Activated naive CD8-positive, alpha-beta T cell (primary cell): ENCODE measurements around the gene SLC25A47.
A peak's percentile ranks its signal among the peaks of the same experiment; 100 is the strongest.
"Not testable (repeated sequence)": the region's sequence is repeated elsewhere in the genome, so short reads cannot be mapped to it uniquely, and the experiment has no call there.

Experiments
- H3K27ac Mint-ChIP-seq: one replicate; pipeline ENCODE4 v1.8.0; 2021; ENCODE audit warnings: mixed read lengths
- H3K27me3 Mint-ChIP-seq: one replicate; pipeline ENCODE4 v1.8.0; 2021; ENCODE audit warnings: mixed read lengths
- H3K36me3 Mint-ChIP-seq: one replicate; pipeline ENCODE4 v1.8.0; 2021; ENCODE audit warnings: mixed read lengths
- H3K4me1 Mint-ChIP-seq: one replicate; pipeline ENCODE4 v1.8.0; 2021; ENCODE audit warnings: low read depth, mixed read lengths
- H3K4me3 Mint-ChIP-seq: one replicate; pipeline ENCODE4 v1.8.0; 2021; ENCODE audit warnings: mild to moderate bottlenecking, mixed read lengths
- H3K9me3 Mint-ChIP-seq: one replicate; pipeline ENCODE4 v1.8.0; 2021; ENCODE audit warnings: low read depth, mixed read lengths

Gene SLC25A47

GRCh38 chr14:100323121-100323941 lies at the start of gene SLC25A47:
Gene SLC25A47 (plus strand): TSS chr14:100323339. CDS start chr14:100323415, 76 bp downstream.
- Mint-ChIP-seq H3K4me3 (no peak within 1 kb of the TSS), H3K4me1 (no peaks in the 10 kb centered on the region), H3K27me3 (no peaks in the 10 kb centered on the region), H3K27ac (no peak within 1 kb of the TSS), H3K36me3 (no peaks in the 10 kb centered on the region), H3K9me3 (no peaks in the 10 kb centered on the region)

GRCh38 chr14:100274250-100274649 lies 48.9 kb upstream of the SLC25A47 start:
- H3K9me3 Mint-ChIP-seq = no peaks in the 10 kb centered on the region
- no peak overlapping the region for H3K4me3 Mint-ChIP-seq
- H3K36me3 Mint-ChIP-seq = no peaks in the 10 kb centered on the region
- H3K27ac Mint-ChIP-seq = peak overlapping the region; percentile 76
- H3K4me1 Mint-ChIP-seq = peaks cover 69% of the 10 kb centered on the region
- no peaks in the 10 kb centered on the region for H3K27me3 Mint-ChIP-seq

- Mint-ChIP-seq H3K27ac (peak overlapping the region; percentile 76), H3K9me3 (no peaks in the 10 kb centered on the region), H3K27me3 (no peaks in the 10 kb centered on the region), H3K4me3 (no peak overlapping the region), H3K4me1 (peaks cover 72% of the 10 kb centered on the region), H3K36me3 (no peaks in the 10 kb centered on the region)
Measured at GRCh38 chr14:100275214-100275613, 47.9 kb upstream of the SLC25A47 start.

- no peaks in the 10 kb centered on the region for H3K9me3 Mint-ChIP-seq
- H3K4me1 Mint-ChIP-seq = peaks cover 56% of the 10 kb centered on the region
- no peak overlapping the region for H3K4me3 Mint-ChIP-seq
- H3K27ac Mint-ChIP-seq = peak overlapping the region; percentile 51
- H3K36me3 Mint-ChIP-seq = no peaks in the 10 kb centered on the region
- H3K27me3 Mint-ChIP-seq = no peaks in the 10 kb centered on the region
Measured at GRCh38 chr14:100278702-100279101, 44.4 kb upstream of the SLC25A47 start.

GRCh38 chr14:100279133-100279532 lies 44.0 kb upstream of the SLC25A47 start:
- Mint-ChIP-seq H3K4me1 (peaks cover 55% of the 10 kb centered on the region), H3K27ac (peak overlapping the region; percentile 51), H3K4me3 (no peak overlapping the region), H3K27me3 (no peaks in the 10 kb centered on the region), H3K36me3 (no peaks in the 10 kb centered on the region), H3K9me3 (no peaks in the 10 kb centered on the region)

GRCh38 chr14:100279563-100279962 lies 43.6 kb upstream of the SLC25A47 start:
- H3K27ac Mint-ChIP-seq = peak overlapping the region; percentile 84
- H3K27me3 Mint-ChIP-seq = no peaks in the 10 kb centered on the region
- no peaks in the 10 kb centered on the region for H3K9me3 Mint-ChIP-seq
- H3K36me3 Mint-ChIP-seq = no peaks in the 10 kb centered on the region
- no peak overlapping the region for H3K4me3 Mint-ChIP-seq
- H3K4me1 Mint-ChIP-seq = peaks cover 54% of the 10 kb centered on the region

- Mint-ChIP-seq H3K9me3 (no peaks in the 10 kb centered on the region), H3K4me1 (peaks cover 40% of the 10 kb centered on the region), H3K27me3 (no peaks in the 10 kb centered on the region), H3K4me3 (no peak overlapping the region), H3K27ac (peak overlapping the region; percentile 50), H3K36me3 (no peaks in the 10 kb centered on the region)
Measured at GRCh38 chr14:100281286-100282082, 41.7 kb upstream of the SLC25A47 start.

- Mint-ChIP-seq H3K4me3 (no peak overlapping the region), H3K9me3 (no peaks in the 10 kb centered on the region), H3K4me1 (peaks cover 37% of the 10 kb centered on the region), H3K27ac (peak overlapping the region; percentile 50), H3K27me3 (no peaks in the 10 kb centered on the region), H3K36me3 (no peaks in the 10 kb centered on the region)
Measured at GRCh38 chr14:100282083-100282350, 41.1 kb upstream of the SLC25A47 start.

- H3K4me1 Mint-ChIP-seq = peaks cover 28% of the 10 kb centered on the region
- no peak overlapping the region for H3K4me3 Mint-ChIP-seq
- H3K36me3 Mint-ChIP-seq = no peaks in the 10 kb centered on the region
- peak overlapping the region; percentile 54 for H3K27ac Mint-ChIP-seq
- no peaks in the 10 kb centered on the region for H3K9me3 Mint-ChIP-seq
- H3K27me3 Mint-ChIP-seq = no peaks in the 10 kb centered on the region
Measured at GRCh38 chr14:100282766-100283419, 40.2 kb upstream of the SLC25A47 start.

GRCh38 chr14:100283436-100283835 lies 39.7 kb upstream of the SLC25A47 start:
- Mint-ChIP-seq H3K4me1 (peaks cover 24% of the 10 kb centered on the region), H3K27ac (peak overlapping the region; percentile 54)
- not testable (repeated sequence) for H3K9me3 Mint-ChIP-seq, H3K27me3 Mint-ChIP-seq, H3K4me3 Mint-ChIP-seq, H3K36me3 Mint-ChIP-seq

- Mint-ChIP-seq H3K36me3 (no peaks in the 10 kb centered on the region), H3K9me3 (no peaks in the 10 kb centered on the region), H3K4me1 (peaks cover 17% of the 10 kb centered on the region), H3K4me3 (peak overlapping the region; percentile 54), H3K27ac (peak overlapping the region; percentile 76), H3K27me3 (no peaks in the 10 kb centered on the region)
Measured at GRCh38 chr14:100283984-100284881, 38.9 kb upstream of the SLC25A47 start.

GRCh38 chr14:100285021-100285912 lies 37.9 kb upstream of the SLC25A47 start:
- Mint-ChIP-seq H3K27me3 (no peaks in the 10 kb centered on the region), H3K4me3 (no peak overlapping the region), H3K4me1 (peaks cover 13% of the 10 kb centered on the region), H3K36me3 (no peaks in the 10 kb centered on the region), H3K9me3 (no peaks in the 10 kb centered on the region), H3K27ac (no peak overlapping the region)

GRCh38 chr14:100285913-100286400 lies 37.2 kb upstream of the SLC25A47 start:
- Mint-ChIP-seq H3K27ac (peak overlapping the region; percentile 86), H3K36me3 (no peaks in the 10 kb centered on the region), H3K27me3 (no peaks in the 10 kb centered on the region)

More at GRCh38 chr14:100285913-100286400, 37.2 kb upstream of the SLC25A47 start:
- Mint-ChIP-seq H3K4me3 (peak overlapping the region; percentile 83), H3K4me1 (peaks cover 11% of the 10 kb centered on the region), H3K9me3 (no peaks in the 10 kb centered on the region)
